ENCODE results near the gene GBGT1. TPM values are rescaled to one million over a fixed set of nuclear protein-coding genes. Genes with fewer than 3 reads are reported as not detected.

The GBGT1 gene
- total RNA-seq, 3 donors from 2014 or later, result 4.3 to 14.0 (median 8.6) TPM

- no peaks in the 10 kb centered on the region for H3K9me3 ChIP-seq
- intact Hi-C loops (cut with DNase I, micrococcal nuclease), result no loop called here
- H3K4me1 ChIP-seq (ENCODE audit: low read depth), result no peaks in the 10 kb centered on the region
- no peak for DNase-seq
- TF ChIP-seq CTCF (IDR thresholded peaks at IDR 0.05), result no peak
- H3K4me3 ChIP-seq, result no peak overlapping the region
- no peaks in the 10 kb centered on the region for H3K36me3 ChIP-seq (ENCODE audit: low read depth)
- no peak for ATAC-seq
Measured at GRCh38 chr9:133204335-133204992, 40.8 kb upstream of the GBGT1 start.

- intact Hi-C loops (cut with DNase I, micrococcal nuclease), result no loop called here
- H3K4me3 ChIP-seq, result no peak overlapping the region
- no peaks in the 10 kb centered on the region for H3K36me3 ChIP-seq (ENCODE audit: low read depth)
- TF ChIP-seq CTCF (IDR thresholded peaks at IDR 0.05), result no peak
- ATAC-seq, result no peak
- no peak for DNase-seq
- no peaks in the 10 kb centered on the region for H3K9me3 ChIP-seq
- H3K4me1 ChIP-seq (ENCODE audit: low read depth), result no peaks in the 10 kb centered on the region
Measured at GRCh38 chr9:133203506-133204075, 39.9 kb upstream of the GBGT1 start.

GRCh38 chr9:133202688-133203453 is 39.2 kb upstream of the GBGT1 start:
- H3K4me3 ChIP-seq, result no peak overlapping the region
- DNase-seq (no peak), ATAC-seq (no peak)
- no peak for TF ChIP-seq CTCF (IDR thresholded peaks at IDR 0.05)
- H3K9me3 ChIP-seq, result no peaks in the 10 kb centered on the region
- H3K36me3 ChIP-seq (ENCODE audit: low read depth), result no peaks in the 10 kb centered on the region
- intact Hi-C loops (cut with DNase I, micrococcal nuclease), result no loop called here
- no peaks in the 10 kb centered on the region for H3K4me1 ChIP-seq (ENCODE audit: low read depth)

- intact Hi-C loops (cut with DNase I, micrococcal nuclease), result no loop called here
- DNase-seq, result no peak
Measured at GRCh38 chr9:133202145-133202513, 38.4 kb upstream of the GBGT1 start.

More at GRCh38 chr9:133202145-133202513, 38.4 kb upstream of the GBGT1 start:
- ATAC-seq, result no peak
- Histone ChIP-seq H3K9me3 (no peaks in the 10 kb centered on the region), H3K36me3 (ENCODE audit: low read depth) (no peaks in the 10 kb centered on the region), H3K4me3 (no peak overlapping the region), H3K4me1 (ENCODE audit: low read depth) (no peaks in the 10 kb centered on the region)
- no peak for TF ChIP-seq CTCF (IDR thresholded peaks at IDR 0.05)
